ENCODE measurements around the gene CCDC85A. TPM values are rescaled to one million over a fixed set of nuclear protein-coding genes. Genes with fewer than 3 reads are reported as not detected.

Gene CCDC85A
- total and polyA plus RNA-seq, 2 of the 4 experiments (the other 2 are of a cell fraction), result 1.1 to 2.2 TPM

DNA sequence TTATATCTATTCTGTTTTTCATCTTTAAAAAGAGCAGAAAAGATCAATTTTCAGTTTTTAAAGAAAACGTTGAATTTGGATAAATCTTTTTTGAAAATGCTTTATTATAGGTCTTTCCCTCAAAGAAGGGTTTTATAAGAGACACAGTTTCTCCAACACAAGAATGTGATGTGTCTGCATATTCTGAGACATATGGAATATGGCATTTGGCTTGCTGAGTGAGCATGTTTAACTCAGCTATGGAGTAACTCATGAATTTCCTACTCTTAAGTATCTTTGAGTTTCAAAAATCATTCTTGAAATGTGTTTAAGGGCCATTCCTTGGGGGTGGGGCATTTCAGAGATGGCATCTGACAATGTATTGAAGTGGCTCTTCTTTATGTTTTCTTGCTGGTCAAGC is 191.5 kb downstream of the CCDC85A start:
- Histone ChIP-seq H3K36me3 (ENCODE audit: control insufficient read depth, insufficient read depth, low read length) (no peaks in the 10 kb centered on the region), H4K91ac (ENCODE audit: insufficient read depth, low read depth, low read length) (no peak overlapping the region), H3K27ac (ENCODE audit: insufficient read depth, low read length) (no peak overlapping the region), H2BK15ac (ENCODE audit: low read depth, low read length) (no peak overlapping the region), H2BK120ac (ENCODE audit: low read depth, low read length) (no peak overlapping the region), H3K9me3 (ENCODE audit: control insufficient read depth, insufficient read depth, low read length) (peaks cover 11% of the 10 kb centered on the region), H4K20me1 (ENCODE audit: insufficient read depth, low read length) (no peaks in the 10 kb centered on the region), H3K79me1 (ENCODE audit: low read depth in 1 of 2, low read length in 2 of 2) (no peaks in the 10 kb centered on the region), H4K5ac (ENCODE audit: low read depth, low read length) (no peak overlapping the region), H3K4me2 (ENCODE audit: low read depth, low read length) (no peak overlapping the region), H2AK9ac (replicated peaks; ENCODE audit: low read depth, low read length, poor library complexity) (no peak overlapping the region), H4K8ac (ENCODE audit: low read depth in 2 of 2, low read length in 2 of 2) (no peak overlapping the region), H3K27me3 (ENCODE audit: control insufficient read depth, insufficient read depth, low read length) (no peaks in the 10 kb centered on the region), H2BK5ac (ENCODE audit: low read depth, low read length, poor library complexity, severe bottlenecking) (no peak overlapping the region), H3K18ac (ENCODE audit: low read depth, low read length) (no peak overlapping the region), H3K23ac (ENCODE audit: low read depth, low read length) (no peak overlapping the region), H3K4me3 (ENCODE audit: insufficient read depth, low read depth, low read length) (no peak overlapping the region), H2BK20ac (ENCODE audit: low read depth, low read length) (no peak overlapping the region), H3K4me1 (ENCODE audit: control insufficient read depth, insufficient read depth, low read length) (no peaks in the 10 kb centered on the region), H3K4ac (ENCODE audit: low read depth, low read length) (no peak overlapping the region), H2AFZ (replicated peaks; ENCODE audit: low read length, poor library complexity) (no peak overlapping the region), H3K9ac (ENCODE audit: low read depth, low read length) (no peak overlapping the region), H3K9me1 (ENCODE audit: insufficient read depth, low read length) (no peaks in the 10 kb centered on the region), H3K56ac (ENCODE audit: extremely low read depth, insufficient read depth, low read length) (no peak overlapping the region), H3K14ac (replicated peaks; ENCODE audit: low read depth, low read length) (no peak overlapping the region), H2AK5ac (ENCODE audit: low read depth, low read length) (no peak overlapping the region)
- BruUV-seq (replicated peaks), result no TSS peak
- dilution Hi-C loops (cut with HindIII; ENCODE audit: low sequenced_read_pairs, unreplicated experiment) (no loop called here), intact Hi-C loops (cut with micrococcal nuclease) (no loop called here), in situ Hi-C loops (cut with MboI; ENCODE audit: low sequenced_read_pairs) (no loop called here)
- CTCF ChIA-PET, result no interaction called here
- TF ChIP-seq CHD1 (IDR thresholded peaks at IDR 0.05; ENCODE audit: low read depth, low read length), result no peak
- TF ChIP-seq CEBPB (IDR thresholded peaks at IDR 0.05; ENCODE audit: low read depth, low read length), result no peak
- TF ChIP-seq RAD21 (IDR thresholded peaks at IDR 0.05; ENCODE audit: low read length), result no peak
- TF ChIP-seq ELK1 (IDR thresholded peaks at IDR 0.05; ENCODE audit: borderline replicate concordance, low read depth, low read length), result no peak
- TF ChIP-seq MXI1 (IDR thresholded peaks at IDR 0.05; ENCODE audit: borderline replicate concordance, low read depth, low read length), result no peak
- TF ChIP-seq POLR2A (IDR thresholded peaks at IDR 0.05; ENCODE audit: low read depth, low read length), result no peak
- TF ChIP-seq BHLHE40 (IDR thresholded peaks at IDR 0.05; ENCODE audit: low read depth, low read length), result no peak
- no peak for TF ChIP-seq SMC3 (IDR thresholded peaks at IDR 0.05; ENCODE audit: low read depth, low read length)
- TF ChIP-seq USF2 (IDR thresholded peaks at IDR 0.05; ENCODE audit: low read depth, low read length), result no peak
- TF ChIP-seq RFX5 (IDR thresholded peaks at IDR 0.05; ENCODE audit: low read depth, low read length), result no peak
- TF ChIP-seq CTCF (conservative IDR thresholded peaks at IDR 0.05; ENCODE audit: low read depth, low read length), result no peak
- TF ChIP-seq MAFK (IDR thresholded peaks at IDR 0.05; ENCODE audit: low read depth, low read length), result no peak
- no peak for TF ChIP-seq NFE2L2 (IDR thresholded peaks at IDR 0.05; ENCODE audit: low read depth, low read length)
- no peak for TF ChIP-seq FOS (IDR thresholded peaks at IDR 0.05; ENCODE audit: low read depth, low read length)
- no peak for TF ChIP-seq MAZ (IDR thresholded peaks at IDR 0.05; ENCODE audit: borderline replicate concordance, low read depth, low read length)
- no peak for TF ChIP-seq RCOR1 (IDR thresholded peaks at IDR 0.05; ENCODE audit: insufficient replicate concordance, low read length)
- DNase-seq (no peak), ATAC-seq (ENCODE audit: low read depth) (no peak)
- POLR2A ChIA-PET (ENCODE audit: unreplicated experiment), result no interaction called here
- no CpG with 5 or more reads among the region's 1 CpG for WGBS, 2 experiments (ENCODE audit: extremely low coverage in 2 of 2, insufficient read length in 1 of 2)

All from IMR-90 (cell line).